ENCODE data around the gene GLI2.

GLI2 gene

GRCh38 chr2:120743657-120744056, 8.0 kb downstream of the GLI2 start:
- H3K9me3 ChIP-seq, result no peaks in the 10 kb centered on the region
- H3K27me3 ChIP-seq, result peaks cover 37% of the 10 kb centered on the region
- H3K4me2 ChIP-seq, result no peak overlapping the region
- no peak overlapping the region for H3K4me3 ChIP-seq
- no peak overlapping the region for H3K9ac ChIP-seq
- peaks cover 19% of the 10 kb centered on the region; the same call in 1 of the 2 replicates for H4K20me1 ChIP-seq
- TF ChIP-seq Cebpa-rat (IDR thresholded peaks at IDR 0.05), result no peak
- H3K27ac ChIP-seq, result no peak overlapping the region
- no peaks in the 10 kb centered on the region for H3K4me1 ChIP-seq
- no peaks in the 10 kb centered on the region for H3K36me3 ChIP-seq

- Histone ChIP-seq H3K9me3 (no peaks in the 10 kb centered on the region), H4K20me1 (peaks cover 9% of the 10 kb centered on the region; the same call in 1 of the 2 replicates), H3K4me1 (peaks cover 11% of the 10 kb centered on the region), H3K27me3 (peaks cover 26% of the 10 kb centered on the region), H3K27ac (no peak overlapping the region), H3K36me3 (no peaks in the 10 kb centered on the region), H3K4me3 (no peak overlapping the region), H3K9ac (no peak overlapping the region), H3K4me2 (no peak overlapping the region)
- TF ChIP-seq Cebpa-rat (IDR thresholded peaks at IDR 0.05), result no peak
Measured at GRCh38 chr2:120744817-120745216, 9.1 kb downstream of the GLI2 start.

- peaks cover 18% of the 10 kb centered on the region for H3K27me3 ChIP-seq
- no peak overlapping the region for H3K9ac ChIP-seq
- no peak overlapping the region for H3K27ac ChIP-seq
- TF ChIP-seq Cebpa-rat (IDR thresholded peaks at IDR 0.05), result no peak
- no peaks in the 10 kb centered on the region for H3K36me3 ChIP-seq
- no peak overlapping the region for H3K4me2 ChIP-seq
- H3K4me3 ChIP-seq, result no peak overlapping the region
- no peaks in the 10 kb centered on the region for H3K9me3 ChIP-seq
- peaks cover 3% of the 10 kb centered on the region; the same call in 1 of the 2 replicates for H4K20me1 ChIP-seq
- H3K4me1 ChIP-seq, result peaks cover 18% of the 10 kb centered on the region
Measured at GRCh38 chr2:120745420-120746111, 9.9 kb downstream of the GLI2 start.

- Histone ChIP-seq H3K9me3 (no peaks in the 10 kb centered on the region), H3K27ac (no peak overlapping the region), H3K9ac (no peak overlapping the region), H4K20me1 (no peaks in the 10 kb centered on the region; the same call in 1 of the 2 replicates), H3K4me1 (peaks cover 22% of the 10 kb centered on the region), H3K4me3 (no peak overlapping the region), H3K4me2 (no peak overlapping the region), H3K27me3 (peaks cover 13% of the 10 kb centered on the region), H3K36me3 (no peaks in the 10 kb centered on the region)
- no peak for TF ChIP-seq Cebpa-rat (IDR thresholded peaks at IDR 0.05)
Measured at GRCh38 chr2:120746144-120746543, 10.5 kb downstream of the GLI2 start.

- Histone ChIP-seq H4K20me1 (no peaks in the 10 kb centered on the region), H3K9ac (no peak overlapping the region), H3K4me3 (no peak overlapping the region), H3K9me3 (no peaks in the 10 kb centered on the region), H3K27ac (no peak overlapping the region), H3K4me1 (peaks cover 22% of the 10 kb centered on the region), H3K27me3 (peaks cover 1% of the 10 kb centered on the region), H3K36me3 (no peaks in the 10 kb centered on the region), H3K4me2 (no peak overlapping the region)
- TF ChIP-seq Cebpa-rat (IDR thresholded peaks at IDR 0.05), result no peak
Measured at GRCh38 chr2:120747281-120747680, 11.6 kb downstream of the GLI2 start.

- Histone ChIP-seq H3K4me2 (no peak overlapping the region), H3K9ac (no peak overlapping the region), H3K9me3 (no peaks in the 10 kb centered on the region), H3K4me3 (no peak overlapping the region), H3K36me3 (no peaks in the 10 kb centered on the region), H4K20me1 (no peaks in the 10 kb centered on the region), H3K4me1 (peaks cover 22% of the 10 kb centered on the region), H3K27ac (no peak overlapping the region), H3K27me3 (no peaks in the 10 kb centered on the region; the same call in 1 of the 2 replicates)
- no peak for TF ChIP-seq Cebpa-rat (IDR thresholded peaks at IDR 0.05)
Measured at GRCh38 chr2:120747706-120748105, 12.0 kb downstream of the GLI2 start.

- no peaks in the 10 kb centered on the region for H3K36me3 ChIP-seq
- no peak overlapping the region for H3K9ac ChIP-seq
- no peaks in the 10 kb centered on the region; the same call in 1 of the 2 replicates for H3K27me3 ChIP-seq
- H3K4me1 ChIP-seq, result peaks cover 22% of the 10 kb centered on the region
- no peaks in the 10 kb centered on the region for H4K20me1 ChIP-seq
- H3K9me3 ChIP-seq, result no peaks in the 10 kb centered on the region
- H3K4me3 ChIP-seq, result no peak overlapping the region
- no peak overlapping the region for H3K4me2 ChIP-seq
- TF ChIP-seq Cebpa-rat (IDR thresholded peaks at IDR 0.05), result no peak
- no peak overlapping the region for H3K27ac ChIP-seq
Measured at GRCh38 chr2:120748310-120748709, 12.6 kb downstream of the GLI2 start.

- H3K36me3 ChIP-seq, result no peaks in the 10 kb centered on the region
- H3K4me2 ChIP-seq, result peak overlapping the region; percentile 78
- no peaks in the 10 kb centered on the region for H4K20me1 ChIP-seq
- no peak overlapping the region for H3K4me3 ChIP-seq
- no peak overlapping the region for H3K9ac ChIP-seq
- H3K4me1 ChIP-seq, result peaks cover 22% of the 10 kb centered on the region
- H3K9me3 ChIP-seq, result no peaks in the 10 kb centered on the region
- H3K27ac ChIP-seq, result no peak overlapping the region
- no peaks in the 10 kb centered on the region; the same call in 1 of the 2 replicates for H3K27me3 ChIP-seq
- TF ChIP-seq Cebpa-rat (IDR thresholded peaks at IDR 0.05), result no peak
Measured at GRCh38 chr2:120748741-120749140, 13.1 kb downstream of the GLI2 start.

GRCh38 chr2:120749506-120750431, 14.1 kb downstream of the GLI2 start:
- Histone ChIP-seq H3K27me3 (no peaks in the 10 kb centered on the region), H3K27ac (peak overlapping the region; percentile 65; the same call in 1 of the 2 replicates), H3K4me3 (peak overlapping the region; percentile 14; the same call in 1 of the 2 replicates), H3K4me2 (peak overlapping the region; percentile 78), H3K9me3 (no peaks in the 10 kb centered on the region), H3K9ac (peak overlapping the region; percentile 43; the same call in 1 of the 2 replicates), H4K20me1 (no peaks in the 10 kb centered on the region), H3K4me1 (peaks cover 22% of the 10 kb centered on the region), H3K36me3 (no peaks in the 10 kb centered on the region)
- TF ChIP-seq Cebpa-rat (IDR thresholded peaks at IDR 0.05), result peak; percentile 84
